CD14-positive monocyte (primary cell): Measurements from ENCODE around the gene KLHL6. TPM values are rescaled to one million over a fixed set of nuclear protein-coding genes. Genes with fewer than 3 reads are reported as not detected.

ENCODE experiments used
- DNase-seq, 3 donors: peaks; one replicate each; pipeline ENCODE4 v3.0.0-alpha.2; 2011 to 2022
- H2AFZ ChIP-seq: 2 replicates; pipeline ENCODE4 v1.6.0; 2012; ENCODE audit warnings: mild to moderate bottlenecking, low read depth, low read length, inconsistent platforms; ENCODE audit not compliant: insufficient read depth, poor library complexity, severe bottlenecking
- H3K27ac ChIP-seq, 2 donors: 1 replicate in 1 of 2; 2 replicates in 1 of 2; pipeline ENCODE4 v1.5.1; 2012 to 2013; ENCODE audit warnings: low read length in 2 of 2, control low read depth in 1 of 2, inconsistent platforms in 1 of 2, low read depth in 1 of 2, mild to moderate bottlenecking in 1 of 2
- H3K27me3 ChIP-seq, 2 donors: one replicate each; pipeline versions ENCODE4 v1.6.0 to v1.6.1; 2011 to 2013; ENCODE audit warnings: low read length in 2 of 2; ENCODE audit not compliant: control insufficient read depth in 2 of 2, insufficient read depth in 2 of 2
- H3K36me3 ChIP-seq, 2 donors: replicated peaks in 1 of 2; 1 replicate in 1 of 2; 2 replicates in 1 of 2; pipeline versions ENCODE4 v1.5.1 to v1.6.1; 2012 to 2013; ENCODE audit warnings: low read length in 2 of 2, control low read depth in 1 of 2, inconsistent platforms in 1 of 2, mild to moderate bottlenecking in 1 of 2; ENCODE audit not compliant: insufficient read depth in 2 of 2, control insufficient read depth in 1 of 2
- H3K4me1 ChIP-seq, 2 donors: 1 replicate in 1 of 2; 2 replicates in 1 of 2; pipeline versions ENCODE4 v1.5.1 to v1.6.1; 2012 to 2013; ENCODE audit warnings: low read length in 2 of 2, control low read depth in 1 of 2, inconsistent platforms in 1 of 2, mild to moderate bottlenecking in 1 of 2, moderate library complexity in 1 of 2; ENCODE audit not compliant: insufficient read depth in 2 of 2, control insufficient read depth in 1 of 2
- H3K4me2 ChIP-seq: replicated peaks from 2 replicates; pipeline ENCODE3; 2012; ENCODE audit warnings: low read length, moderate library complexity, mild to moderate bottlenecking; ENCODE audit not compliant: poor library complexity, severe bottlenecking; ENCODE audit errors: extremely low read depth
- H3K4me3 ChIP-seq, 3 experiments: fragments of 200-600 bp in 1 of 3; sonication (generic) in 1 of 3; replicated peaks in 1 of 3; 1 replicate in 2 of 3; 2 replicates in 1 of 3; pipeline ENCODE4 v1.5.1; 2011 to 2013; ENCODE audit warnings: low read length in 3 of 3, mild to moderate bottlenecking in 3 of 3, control low read depth in 2 of 3, low read depth in 2 of 3, inconsistent platforms in 1 of 3, moderate library complexity in 1 of 3
- H3K79me2 ChIP-seq: 2 replicates; pipeline ENCODE4 v1.6.0; 2012; ENCODE audit warnings: mild to moderate bottlenecking, control low read depth, inconsistent platforms, low read length, moderate library complexity; ENCODE audit not compliant: insufficient read depth
- H3K9ac ChIP-seq: 2 replicates; pipeline ENCODE4 v1.6.0; 2017; ENCODE audit warnings: low read length, mild to moderate bottlenecking; ENCODE audit not compliant: insufficient read depth, poor library complexity, severe bottlenecking
- H3K9me3 ChIP-seq, 2 donors: replicated peaks in 1 of 2; 1 replicate in 1 of 2; 2 replicates in 1 of 2; pipeline versions ENCODE4 v1.5.1 to v1.6.1; 2012 to 2013; ENCODE audit warnings: low read length in 2 of 2, control low read depth in 1 of 2; ENCODE audit not compliant: control insufficient read depth in 1 of 2, insufficient read depth in 1 of 2
- H4K20me1 ChIP-seq: 2 replicates; pipeline ENCODE4 v1.6.0; 2012; ENCODE audit warnings: mild to moderate bottlenecking, low read length, control low read depth, moderate library complexity; ENCODE audit not compliant: insufficient read depth
- H3K27ac Mint-ChIP-seq, 7 donors: one replicate each; pipeline ENCODE4 v1.8.0; 2020; ENCODE audit warnings: mild to moderate bottlenecking in 7 of 7, mixed read lengths in 7 of 7, moderate library complexity in 6 of 7, inconsistent platforms in 2 of 7
- H3K27me3 Mint-ChIP-seq, 3 donors: one replicate each; pipeline ENCODE4 v1.8.0; 2021 to 2022; ENCODE audit warnings: low read depth in 3 of 3, mild to moderate bottlenecking in 3 of 3, mixed read lengths in 3 of 3, moderate library complexity in 3 of 3, inconsistent platforms in 1 of 3
- H3K36me3 Mint-ChIP-seq, 2 donors: one replicate each; pipeline ENCODE4 v1.8.0; 2020; ENCODE audit warnings: mixed read lengths in 2 of 2, inconsistent platforms in 1 of 2, mild to moderate bottlenecking in 1 of 2
- H3K4me1 Mint-ChIP-seq: one replicate; pipeline ENCODE4 v1.8.0; 2020; ENCODE audit warnings: mild to moderate bottlenecking, mixed read lengths
- H3K4me3 Mint-ChIP-seq, 2 donors: one replicate each; pipeline ENCODE4 v1.8.0; 2020; ENCODE audit warnings: mild to moderate bottlenecking in 2 of 2, mixed read lengths in 2 of 2, moderate library complexity in 1 of 2
- H3K9me3 Mint-ChIP-seq, 7 donors: one replicate each; pipeline ENCODE4 v1.8.0; 2020 to 2022; ENCODE audit warnings: mixed read lengths in 7 of 7, mild to moderate bottlenecking in 6 of 7, moderate library complexity in 6 of 7, inconsistent platforms in 2 of 7
- CTCF ChIP-seq: fragments of 200-600 bp; IDR thresholded peaks from one replicate; pipeline ENCODE4 v1.8.0; 2022; ENCODE audit warnings: antibody characterized with exemption, mild to moderate bottlenecking
- WGBS: methylation state at CpG from one replicate; pipeline ENCODE4 v1.1.5; 2013; ENCODE audit warnings: missing lambda C conversion rate; ENCODE audit not compliant: insufficient coverage; 5-methylcytosine and 5-hydroxymethylcytosine counted together
- intact Hi-C, 2 donors: fragments of 100-400 bp; cut with micrococcal nuclease; formaldehyde crosslinking; loops; one replicate each; pipeline versions ENCODE4 v1.15.0 to v1.15.1; 2023
- polyA plus RNA-seq, 3 donors: library from polyadenylated mRNA; depleted of rRNA in 1 of 3; unstranded in 2 of 3; stranded (reverse) in 1 of 3; fragments of 300-500 nt in 2 of 3; fragments of >200 nt in 1 of 3; fragmentation: Illumina TruSeq in 2 of 3; gene quantifications; 1 replicate in 2 of 3; 2 replicates in 1 of 3; pipeline ENCODE4 v1.2.3, GENCODE V29; 2012 to 2021

The KLHL6 gene
- polyA plus RNA-seq, 3 donors = 5.7 to 15.2 (median 10.6) TPM

GRCh38 chr3:183484431-183485075, 71.0 kb downstream of the KLHL6 start:
- Mint-ChIP-seq H3K27me3 (peaks cover 0 to 2% (median 1%) of the 10 kb centered on the region in 3 donors), H3K36me3 (peaks cover 8 to 10% of the 10 kb centered on the region in 2 donors), H3K4me1 (peaks cover 26% of the 10 kb centered on the region), H3K27ac (peak overlapping the region; percentile 23 to 86 (median 82)), H3K4me3 (no peak overlapping the region), H3K9me3 (peaks cover 0 to 8% (median 5%) of the 10 kb centered on the region in 7 donors)
- H2AFZ ChIP-seq = no peak overlapping the region
- H3K79me2 ChIP-seq = no peaks in the 10 kb centered on the region
- H3K27ac ChIP-seq = no peak overlapping the region
- H3K27me3 ChIP-seq = no peaks in the 10 kb centered on the region
- H3K4me1 ChIP-seq = peaks cover 27% of the 10 kb centered on the region in 2 donors
- no peaks in the 10 kb centered on the region for H3K9me3 ChIP-seq
- intact Hi-C loops = no loop called here
- DNase-seq = peak in 2 of 3 donors; percentile 13 to 49
- peaks cover 0 to 13% of the 10 kb centered on the region in 2 donors for H3K36me3 ChIP-seq
- no peak for TF ChIP-seq CTCF
- H3K9ac ChIP-seq = no peak overlapping the region
- H3K4me3 ChIP-seq = no peak overlapping the region
- H4K20me1 ChIP-seq = no peaks in the 10 kb centered on the region
- WGBS = no CpG with 5 or more reads among the region's 4 CpGs
- H3K4me2 ChIP-seq = no peak overlapping the region

- H3K9me3 Mint-ChIP-seq = peaks cover 0 to 8% (median 5%) of the 10 kb centered on the region in 7 donors
- Histone ChIP-seq H3K4me1 (peaks cover 22 to 23% of the 10 kb centered on the region in 2 donors), H3K79me2 (no peaks in the 10 kb centered on the region), H3K27ac (no peak overlapping the region), H3K9ac (no peak overlapping the region), H3K36me3 (no peaks in the 10 kb centered on the region), H3K9me3 (no peaks in the 10 kb centered on the region), H3K27me3 (no peaks in the 10 kb centered on the region), H3K4me2 (no peak overlapping the region), H4K20me1 (no peaks in the 10 kb centered on the region), H3K4me3 (no peak overlapping the region), H2AFZ (no peak overlapping the region)
- DNase-seq = no peak
- H3K4me1 Mint-ChIP-seq = peaks cover 23% of the 10 kb centered on the region
- no peak overlapping the region for H3K4me3 Mint-ChIP-seq
- peaks cover 0 to 2% (median 0%) of the 10 kb centered on the region in 3 donors for H3K27me3 Mint-ChIP-seq
- no peak for TF ChIP-seq CTCF
- intact Hi-C loops = no loop called here
- H3K36me3 Mint-ChIP-seq = peaks cover 0 to 3% of the 10 kb centered on the region in 2 donors
- no peak overlapping the region for H3K27ac Mint-ChIP-seq
- WGBS = no CpG with 5 or more reads among the region's 8 CpGs
These were observed 73.9 kb downstream of the KLHL6 start for GRCh38 chr3:183481582-183481981.
